Measurements from ENCODE around the gene DOCK3.

Gene DOCK3

DNA sequence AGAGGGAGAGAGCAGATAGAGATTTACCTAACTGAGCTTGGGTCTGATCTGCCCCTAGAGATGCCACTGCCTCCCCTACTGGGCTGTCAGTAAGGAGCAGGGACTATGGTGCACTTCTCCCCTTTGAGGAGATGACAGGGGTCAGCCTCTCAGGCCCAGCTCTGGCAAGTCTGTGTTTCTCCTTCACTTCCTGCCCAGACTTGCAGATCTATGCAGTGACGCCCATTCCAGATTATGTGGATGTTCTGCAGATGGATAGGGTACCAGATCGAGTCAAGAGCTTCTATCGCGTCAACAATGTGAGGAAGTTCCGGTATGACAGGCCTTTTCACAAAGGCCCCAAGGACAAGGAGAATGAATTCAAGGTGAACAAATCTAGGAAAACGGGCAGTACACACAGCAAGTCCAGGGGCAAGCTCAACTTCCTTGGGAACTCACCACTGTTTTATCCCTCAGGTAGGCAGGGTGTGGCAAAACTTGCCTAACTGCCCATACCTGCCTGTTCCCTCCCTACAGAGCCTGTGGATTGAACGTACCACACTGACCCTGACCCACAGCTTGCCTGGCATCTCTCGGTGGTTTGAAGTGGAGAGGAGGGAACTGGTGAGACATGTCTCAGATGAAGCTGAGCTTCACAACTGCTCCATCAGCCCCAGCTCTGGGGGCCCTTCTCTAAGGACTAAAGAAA lies 681.3 kb downstream of the DOCK3 start:
- no peaks in the 10 kb centered on the region for H3F3A ChIP-seq (ENCODE audit: insufficient read depth, low read length)
- no peak overlapping the region for H2AFZ ChIP-seq (ENCODE audit: low read length)
- H4K20me1 ChIP-seq (ENCODE audit: insufficient read depth, low read length): no peaks in the 10 kb centered on the region
- no peaks in the 10 kb centered on the region for H3K9me3 ChIP-seq (replicated peaks; ENCODE audit: insufficient read depth, low read length)
- DNase-seq: no peak
- TF ChIP-seq EZH2phosphoT487 (IDR thresholded peaks at IDR 0.05; ENCODE audit: low read length) (no peak), EZH2 (optimal IDR thresholded peaks at IDR 0.05; ENCODE audit: low read depth, low read length) (no peak)
- TF ChIP-seq, protein P1, sequence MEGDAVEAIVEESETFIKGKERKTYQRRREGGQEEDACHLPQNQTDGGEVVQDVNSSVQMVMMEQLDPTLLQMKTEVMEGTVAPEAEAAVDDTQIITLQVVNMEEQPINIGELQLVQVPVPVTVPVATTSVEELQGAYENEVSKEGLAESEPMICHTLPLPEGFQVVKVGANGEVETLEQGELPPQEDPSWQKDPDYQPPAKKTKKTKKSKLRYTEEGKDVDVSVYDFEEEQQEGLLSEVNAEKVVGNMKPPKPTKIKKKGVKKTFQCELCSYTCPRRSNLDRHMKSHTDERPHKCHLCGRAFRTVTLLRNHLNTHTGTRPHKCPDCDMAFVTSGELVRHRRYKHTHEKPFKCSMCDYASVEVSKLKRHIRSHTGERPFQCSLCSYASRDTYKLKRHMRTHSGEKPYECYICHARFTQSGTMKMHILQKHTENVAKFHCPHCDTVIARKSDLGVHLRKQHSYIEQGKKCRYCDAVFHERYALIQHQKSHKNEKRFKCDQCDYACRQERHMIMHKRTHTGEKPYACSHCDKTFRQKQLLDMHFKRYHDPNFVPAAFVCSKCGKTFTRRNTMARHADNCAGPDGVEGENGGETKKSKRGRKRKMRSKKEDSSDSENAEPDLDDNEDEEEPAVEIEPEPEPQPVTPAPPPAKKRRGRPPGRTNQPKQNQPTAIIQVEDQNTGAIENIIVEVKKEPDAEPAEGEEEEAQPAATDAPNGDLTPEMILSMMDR (IDR thresholded peaks at IDR 0.05; ENCODE audit: low read length): no peak
- no peaks in the 10 kb centered on the region for H3K4me1 ChIP-seq (ENCODE audit: low read length)
- no peaks in the 10 kb centered on the region for H3K9me2 ChIP-seq (replicated peaks; ENCODE audit: insufficient read depth, low read length)
- H3K9ac ChIP-seq (ENCODE audit: low read length): no peak overlapping the region
- H3K4me3 ChIP-seq (ENCODE audit: low read length): no peak overlapping the region
- no peaks in the 10 kb centered on the region for H3K36me3 ChIP-seq (replicated peaks; ENCODE audit: insufficient read depth, low read length)
- no peaks in the 10 kb centered on the region for H3K27me3 ChIP-seq (replicated peaks; ENCODE audit: insufficient read depth, low read length)
- no peaks in the 10 kb centered on the region for H3K79me2 ChIP-seq (ENCODE audit: low read length)
- H3K27ac ChIP-seq (ENCODE audit: low read length): no peak overlapping the region
- H3K4me2 ChIP-seq (ENCODE audit: low read depth, low read length): no peak overlapping the region

DNA sequence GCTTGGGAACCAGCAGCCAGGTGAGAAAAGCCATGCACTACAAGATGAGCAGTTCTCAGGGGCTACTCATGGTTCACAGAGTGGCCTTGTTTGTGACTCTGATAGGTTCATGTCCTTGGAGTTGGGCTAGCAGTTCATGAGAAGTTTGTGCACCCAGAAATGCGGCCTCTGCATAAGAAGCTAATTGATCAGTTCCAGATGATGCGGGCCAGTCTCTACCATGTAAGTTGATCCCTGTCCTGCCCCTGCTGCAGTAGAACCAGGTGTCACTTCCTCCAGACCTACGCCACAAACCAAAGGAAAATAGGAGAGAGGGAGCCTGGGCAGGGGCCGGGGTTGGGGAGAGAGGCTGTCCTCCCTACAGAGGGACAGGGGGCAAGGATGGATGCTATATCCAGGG lies 683.1 kb downstream of the DOCK3 start:
- Histone ChIP-seq H3K27ac (ENCODE audit: low read length) (no peak overlapping the region), H3K4me3 (ENCODE audit: low read length) (no peak overlapping the region), H3K36me3 (replicated peaks; ENCODE audit: insufficient read depth, low read length) (no peaks in the 10 kb centered on the region), H4K20me1 (ENCODE audit: insufficient read depth, low read length) (no peaks in the 10 kb centered on the region), H3K27me3 (replicated peaks; ENCODE audit: insufficient read depth, low read length) (no peaks in the 10 kb centered on the region), H3K4me2 (ENCODE audit: low read depth, low read length) (no peak overlapping the region), H2AFZ (ENCODE audit: low read length) (no peak overlapping the region), H3K79me2 (ENCODE audit: low read length) (no peaks in the 10 kb centered on the region), H3K9ac (ENCODE audit: low read length) (no peak overlapping the region), H3K4me1 (ENCODE audit: low read length) (no peaks in the 10 kb centered on the region), H3F3A (ENCODE audit: insufficient read depth, low read length) (no peaks in the 10 kb centered on the region), H3K9me3 (replicated peaks; ENCODE audit: insufficient read depth, low read length) (no peaks in the 10 kb centered on the region), H3K9me2 (replicated peaks; ENCODE audit: insufficient read depth, low read length) (no peaks in the 10 kb centered on the region)
- TF ChIP-seq, protein P1 (IDR thresholded peaks at IDR 0.05; ENCODE audit: low read length): no peak
- no peak for DNase-seq

DNA sequence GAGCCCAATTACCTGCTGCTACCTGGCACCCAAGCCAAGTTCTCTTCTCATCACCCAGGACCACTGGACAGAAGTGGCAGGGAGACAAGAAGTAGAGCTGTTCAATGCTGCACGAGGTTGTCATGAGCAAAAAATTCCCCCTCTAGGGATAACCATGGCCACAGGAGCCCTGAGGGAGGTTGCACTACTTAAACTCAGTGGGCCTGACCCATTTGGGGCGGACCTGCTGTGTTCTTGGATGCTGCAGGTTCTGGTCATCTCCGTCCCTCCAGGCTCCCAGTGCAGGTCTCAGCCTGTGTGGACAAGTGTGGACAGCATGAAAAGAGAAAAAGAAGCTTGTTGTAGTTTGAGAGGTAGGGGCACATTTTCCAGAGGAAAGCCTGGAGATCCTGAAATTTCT lies 684.3 kb downstream of the DOCK3 start:
- Histone ChIP-seq H3K9ac (ENCODE audit: low read length) (no peak overlapping the region), H4K20me1 (ENCODE audit: insufficient read depth, low read length) (no peaks in the 10 kb centered on the region), H3K36me3 (replicated peaks; ENCODE audit: insufficient read depth, low read length) (no peaks in the 10 kb centered on the region), H3K4me1 (ENCODE audit: low read length) (no peaks in the 10 kb centered on the region), H3K27me3 (replicated peaks; ENCODE audit: insufficient read depth, low read length) (no peaks in the 10 kb centered on the region), H3F3A (ENCODE audit: insufficient read depth, low read length) (no peaks in the 10 kb centered on the region), H3K4me3 (ENCODE audit: low read length) (no peak overlapping the region), H3K9me2 (replicated peaks; ENCODE audit: insufficient read depth, low read length) (no peaks in the 10 kb centered on the region), H2AFZ (ENCODE audit: low read length) (no peak overlapping the region), H3K27ac (ENCODE audit: low read length) (no peak overlapping the region), H3K4me2 (ENCODE audit: low read depth, low read length) (no peak overlapping the region), H3K79me2 (ENCODE audit: low read length) (no peaks in the 10 kb centered on the region), H3K9me3 (replicated peaks; ENCODE audit: insufficient read depth, low read length) (no peaks in the 10 kb centered on the region)
- DNase-seq: no peak
- TF ChIP-seq EZH2 (optimal IDR thresholded peaks at IDR 0.05; ENCODE audit: low read depth, low read length): no peak
- no peak for TF ChIP-seq EZH2phosphoT487 (IDR thresholded peaks at IDR 0.05; ENCODE audit: low read length)
- TF ChIP-seq, protein P1 (IDR thresholded peaks at IDR 0.05; ENCODE audit: low read length): no peak
